Measurements from ENCODE around the gene OR14A2.
A peak's percentile ranks its signal among the peaks of the same experiment; 100 is the strongest.
"Not testable (repeated sequence)": the region's sequence is repeated elsewhere in the genome, so short reads cannot be mapped to it uniquely, and the experiment has no call there.

Gene OR14A2

GRCh38 chr1:247713753-247714152 is 34.2 kb downstream of the OR14A2 start:
- no peak for DNase-seq (ENCODE audit: low spot score)
- POLR2A ChIA-PET (ENCODE audit: low non-redundant PET), result no interaction called here
- CTCF ChIA-PET, result no interaction called here
- H3K27ac ChIP-seq, result no peak overlapping the region
- TF ChIP-seq CTCF (conservative IDR thresholded peaks at IDR 0.05; ENCODE audit: low read depth), result no peak

- POLR2A ChIA-PET (ENCODE audit: low non-redundant PET); CTCF ChIA-PET; DNase-seq (ENCODE audit: low spot score); H3K27ac ChIP-seq: not testable (repeated sequence)
Observed at GRCh38 chr1:247710681-247711080, 37.3 kb downstream of the OR14A2 start.

GRCh38 chr1:247701338-247701737 is 46.6 kb downstream of the OR14A2 start:
- ChIA-PET POLR2A (ENCODE audit: low non-redundant PET) (no interaction called here), CTCF (no interaction called here)
- DNase-seq (ENCODE audit: low spot score), result no peak
- H3K27ac ChIP-seq, result no peak overlapping the region
- TF ChIP-seq CTCF (conservative IDR thresholded peaks at IDR 0.05; ENCODE audit: low read depth), result no peak

GRCh38 chr1:247681288-247681897 is 66.5 kb downstream of the OR14A2 start:
- peak; percentile 1 for DNase-seq (ENCODE audit: low spot score)
- CTCF ChIA-PET, result interaction anchor here (0.7 to 1.2 kb wide), 3 partner anchors 16 to 287 kb away, joined by 3 to 4 read pairs (median 3); no protein-coding TSS in a partner anchor
- H3K27ac ChIP-seq, result no peak overlapping the region
- POLR2A ChIA-PET (ENCODE audit: low non-redundant PET), result no interaction called here
- peak; percentile 64 for TF ChIP-seq CTCF (conservative IDR thresholded peaks at IDR 0.05; ENCODE audit: low read depth)

GRCh38 chr1:247680171-247680570 is 67.8 kb downstream of the OR14A2 start:
- CTCF ChIA-PET, result no interaction called here
- POLR2A ChIA-PET (ENCODE audit: low non-redundant PET), result no interaction called here
- H3K27ac ChIP-seq, result no peak overlapping the region
- no peak for TF ChIP-seq CTCF (conservative IDR thresholded peaks at IDR 0.05; ENCODE audit: low read depth)
- no peak for DNase-seq (ENCODE audit: low spot score)

GRCh38 chr1:247679639-247680038 is 68.3 kb downstream of the OR14A2 start, which contains the start of gene OR13G1:
Gene OR13G1 (minus strand): TSS chr1:247679739. CDS start chr1:247673041, 6,698 bp downstream.
- CTCF ChIA-PET, result no interaction called here
- POLR2A ChIA-PET (ENCODE audit: low non-redundant PET), result no interaction called here

More at GRCh38 chr1:247679639-247680038, 68.3 kb downstream of the OR14A2 start, which contains the start of gene OR13G1:
- no peak for TF ChIP-seq CTCF (conservative IDR thresholded peaks at IDR 0.05; ENCODE audit: low read depth)
- no peak for DNase-seq (ENCODE audit: low spot score)
- H3K27ac ChIP-seq, result no peak within 1 kb of the TSS

All from RWPE1 (cell line).